ENCODE measurements around the gene PCMT1.
"Not testable (repeated sequence)": the region's sequence is repeated elsewhere in the genome, so short reads cannot be mapped to it uniquely, and the experiment has no call there.

PCMT1 gene

GRCh38 chr6:149834513-149835481, 85.3 kb downstream of the PCMT1 start:
- no peak overlapping the region for H3K27ac ChIP-seq (ENCODE audit: insufficient read depth, low read depth, low read length, poor library complexity, severe bottlenecking)
- H3K4me1 ChIP-seq (ENCODE audit: control insufficient read depth, insufficient read depth, low read length) = no peaks in the 10 kb centered on the region
- 56 to 59% methylated on average over 5 of the region's 5 CpGs for WGBS, 2 experiments
- no peak overlapping the region for H3K4me3 ChIP-seq (ENCODE audit: insufficient read depth, low read depth, low read length)
- H3K27me3 ChIP-seq (ENCODE audit: control insufficient read depth, insufficient read depth, low read length, poor library complexity, severe bottlenecking) = no peaks in the 10 kb centered on the region
- H3K9me3 ChIP-seq (ENCODE audit: control insufficient read depth, low read length) = no peaks in the 10 kb centered on the region
- no peaks in the 10 kb centered on the region for H3K36me3 ChIP-seq (ENCODE audit: control insufficient read depth, insufficient read depth, low read length)

DNA sequence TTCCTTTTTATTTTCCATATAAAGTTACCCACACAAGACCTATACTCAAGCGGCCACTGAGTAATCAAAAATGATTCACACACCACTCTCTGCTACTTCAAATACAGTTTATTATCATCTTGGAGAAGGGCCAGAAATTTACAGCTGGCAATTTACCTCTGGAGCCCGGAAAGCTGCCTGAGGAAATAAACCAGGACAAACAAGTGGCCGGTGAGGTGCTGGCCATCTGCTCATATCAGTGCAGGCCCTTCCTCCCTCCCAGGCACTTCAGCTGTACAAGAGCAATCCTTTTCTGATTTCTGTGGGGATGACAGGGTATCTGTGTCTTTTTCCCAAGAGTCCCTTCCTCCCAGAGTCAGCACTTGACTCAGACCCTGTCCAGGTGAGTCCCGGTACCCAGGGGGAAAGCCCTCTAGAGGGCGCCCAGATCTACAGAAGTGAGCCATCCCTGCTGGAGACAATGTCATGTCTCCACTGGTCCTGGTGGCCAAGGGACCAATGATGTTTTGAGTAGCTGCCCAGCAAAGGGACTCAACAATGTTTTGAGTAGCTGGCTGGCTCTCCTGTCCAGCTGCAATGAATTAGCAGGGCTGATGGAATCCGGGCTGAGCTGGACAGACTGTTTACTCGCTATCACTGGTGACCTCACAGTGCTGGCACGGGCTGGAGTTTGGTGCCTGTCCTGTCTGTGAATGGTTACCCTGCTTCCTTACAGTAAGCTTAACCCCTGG, 91.0 kb downstream of the PCMT1 start:
- 71 to 75% methylated on average over 8 of the region's 8 CpGs for WGBS, 2 experiments
- no peak overlapping the region for H3K4me3 ChIP-seq (ENCODE audit: insufficient read depth, low read depth, low read length)
- H3K27ac ChIP-seq (ENCODE audit: insufficient read depth, low read depth, low read length, poor library complexity, severe bottlenecking) = no peak overlapping the region
- no peaks in the 10 kb centered on the region for H3K4me1 ChIP-seq (ENCODE audit: control insufficient read depth, insufficient read depth, low read length)
- H3K36me3 ChIP-seq (ENCODE audit: control insufficient read depth, insufficient read depth, low read length) = no peaks in the 10 kb centered on the region
- H3K27me3 ChIP-seq (ENCODE audit: control insufficient read depth, insufficient read depth, low read length, poor library complexity, severe bottlenecking) = no peaks in the 10 kb centered on the region
- H3K9me3 ChIP-seq (ENCODE audit: control insufficient read depth, low read length) = no peaks in the 10 kb centered on the region

DNA sequence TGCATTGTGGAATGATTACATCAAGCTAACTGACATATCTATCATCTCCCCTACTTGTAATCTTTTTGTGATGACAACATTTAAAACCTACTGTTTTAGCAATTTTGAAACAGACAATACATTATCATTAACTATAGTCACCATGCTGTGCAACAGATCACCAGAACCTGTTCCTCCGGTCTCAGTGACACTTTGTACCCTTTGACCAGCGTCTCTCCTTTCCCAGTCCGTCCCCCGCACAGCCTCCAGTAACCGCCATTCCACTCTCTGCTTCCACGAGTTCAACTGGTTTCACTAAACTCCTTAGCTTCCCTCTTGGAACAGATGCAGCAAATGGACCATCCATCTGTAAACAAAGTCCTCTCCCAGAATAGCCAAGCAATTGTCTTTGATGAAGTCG, 92.8 kb downstream of the PCMT1 start:
- 94% methylated on average over 7 of the region's 7 CpGs for WGBS, 2 experiments
- Histone ChIP-seq H3K4me1 (ENCODE audit: control insufficient read depth, insufficient read depth, low read length) (no peaks in the 10 kb centered on the region), H3K27ac (ENCODE audit: insufficient read depth, low read depth, low read length, poor library complexity, severe bottlenecking) (no peak overlapping the region), H3K36me3 (ENCODE audit: control insufficient read depth, insufficient read depth, low read length) (no peaks in the 10 kb centered on the region), H3K9me3 (ENCODE audit: control insufficient read depth, low read length) (no peaks in the 10 kb centered on the region), H3K4me3 (ENCODE audit: insufficient read depth, low read depth, low read length) (no peak overlapping the region), H3K27me3 (ENCODE audit: control insufficient read depth, insufficient read depth, low read length, poor library complexity, severe bottlenecking) (no peaks in the 10 kb centered on the region)

GRCh38 chr6:149843051-149843633, 93.6 kb downstream of the PCMT1 start:
- no peaks in the 10 kb centered on the region for H3K36me3 ChIP-seq (ENCODE audit: control insufficient read depth, insufficient read depth, low read length)
- no peak overlapping the region for H3K4me3 ChIP-seq (ENCODE audit: insufficient read depth, low read depth, low read length)
- no peaks in the 10 kb centered on the region for H3K27me3 ChIP-seq (ENCODE audit: control insufficient read depth, insufficient read depth, low read length, poor library complexity, severe bottlenecking)
- H3K27ac ChIP-seq (ENCODE audit: insufficient read depth, low read depth, low read length, poor library complexity, severe bottlenecking) = no peak overlapping the region
- no peaks in the 10 kb centered on the region for H3K9me3 ChIP-seq (ENCODE audit: control insufficient read depth, low read length)
- H3K4me1 ChIP-seq (ENCODE audit: control insufficient read depth, insufficient read depth, low read length) = no peaks in the 10 kb centered on the region
- 93 to 94% methylated on average over 10 of the region's 10 CpGs for WGBS, 2 experiments

GRCh38 chr6:149844036-149844435, 94.5 kb downstream of the PCMT1 start:
- WGBS, 2 experiments = 88 to 92% methylated on average over 4 of the region's 4 CpGs
- not testable (repeated sequence) for H3K9me3 ChIP-seq (ENCODE audit: control insufficient read depth, low read length); H3K4me1 ChIP-seq (ENCODE audit: control insufficient read depth, insufficient read depth, low read length); H3K27me3 ChIP-seq (ENCODE audit: control insufficient read depth, insufficient read depth, low read length, poor library complexity, severe bottlenecking); H3K4me3 ChIP-seq (ENCODE audit: insufficient read depth, low read depth, low read length); H3K36me3 ChIP-seq (ENCODE audit: control insufficient read depth, insufficient read depth, low read length); H3K27ac ChIP-seq (ENCODE audit: insufficient read depth, low read depth, low read length, poor library complexity, severe bottlenecking)

- no peak overlapping the region for H3K4me3 ChIP-seq (ENCODE audit: insufficient read depth, low read depth, low read length)
- H3K4me1 ChIP-seq (ENCODE audit: control insufficient read depth, insufficient read depth, low read length) = no peaks in the 10 kb centered on the region
- WGBS, 2 experiments = 97 to 100% methylated on average over 2 of the region's 2 CpGs
- no peaks in the 10 kb centered on the region for H3K27me3 ChIP-seq (ENCODE audit: control insufficient read depth, insufficient read depth, low read length, poor library complexity, severe bottlenecking)
- H3K27ac ChIP-seq (ENCODE audit: insufficient read depth, low read depth, low read length, poor library complexity, severe bottlenecking) = no peak overlapping the region
- H3K36me3 ChIP-seq (ENCODE audit: control insufficient read depth, insufficient read depth, low read length) = no peaks in the 10 kb centered on the region
- H3K9me3 ChIP-seq (ENCODE audit: control insufficient read depth, low read length) = no peaks in the 10 kb centered on the region
Measured at GRCh38 chr6:149844480-149844879, 94.9 kb downstream of the PCMT1 start.

DNA sequence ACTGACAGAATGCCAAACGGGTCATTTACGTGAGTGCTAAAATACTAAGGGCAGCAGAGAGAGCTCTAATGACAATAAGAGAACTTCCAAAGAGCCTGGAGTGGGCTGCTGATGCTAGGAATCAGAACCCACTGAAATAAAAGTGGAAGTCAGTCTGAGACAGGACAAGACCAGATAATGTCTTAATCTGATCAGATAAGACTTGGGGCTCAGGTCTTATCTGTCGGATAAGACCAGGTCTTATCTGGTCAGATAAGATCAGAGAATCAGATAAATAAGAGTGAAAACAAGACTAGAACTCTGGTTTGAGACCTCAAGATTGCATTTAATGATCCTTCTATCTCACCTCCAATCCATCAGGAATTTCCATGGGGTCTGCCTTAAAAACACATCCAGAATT, 96.0 kb downstream of the PCMT1 start:
- Histone ChIP-seq H3K4me1 (ENCODE audit: control insufficient read depth, insufficient read depth, low read length) (no peaks in the 10 kb centered on the region), H3K9me3 (ENCODE audit: control insufficient read depth, low read length) (no peaks in the 10 kb centered on the region), H3K27me3 (ENCODE audit: control insufficient read depth, insufficient read depth, low read length, poor library complexity, severe bottlenecking) (no peaks in the 10 kb centered on the region), H3K4me3 (ENCODE audit: insufficient read depth, low read depth, low read length) (no peak overlapping the region), H3K36me3 (ENCODE audit: control insufficient read depth, insufficient read depth, low read length) (no peaks in the 10 kb centered on the region), H3K27ac (ENCODE audit: insufficient read depth, low read depth, low read length, poor library complexity, severe bottlenecking) (no peak overlapping the region)
- 84 to 88% methylated on average over 3 of the region's 3 CpGs for WGBS, 2 experiments

DNA sequence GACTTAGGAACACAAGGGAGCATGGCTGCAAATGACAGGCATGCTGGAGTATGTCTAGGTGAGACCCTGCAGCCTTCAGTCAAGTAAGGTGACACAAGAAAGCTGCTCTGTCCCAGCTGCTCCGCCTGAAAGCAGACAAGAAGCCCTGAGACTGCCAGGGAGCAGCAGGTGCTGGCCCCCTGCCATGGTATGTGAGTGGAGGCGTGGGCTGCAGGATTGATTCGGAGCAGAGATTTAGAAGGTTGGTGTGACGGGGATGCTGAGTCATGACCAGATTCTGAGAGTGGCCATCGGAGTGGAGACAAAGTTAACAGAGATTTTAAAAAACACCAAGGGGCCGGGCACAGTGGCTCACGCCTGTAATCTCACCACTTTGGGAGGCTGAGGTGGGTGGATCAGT, 96.8 kb downstream of the PCMT1 start:
- H3K27ac ChIP-seq (ENCODE audit: insufficient read depth, low read depth, low read length, poor library complexity, severe bottlenecking) = no peak overlapping the region

DNA sequence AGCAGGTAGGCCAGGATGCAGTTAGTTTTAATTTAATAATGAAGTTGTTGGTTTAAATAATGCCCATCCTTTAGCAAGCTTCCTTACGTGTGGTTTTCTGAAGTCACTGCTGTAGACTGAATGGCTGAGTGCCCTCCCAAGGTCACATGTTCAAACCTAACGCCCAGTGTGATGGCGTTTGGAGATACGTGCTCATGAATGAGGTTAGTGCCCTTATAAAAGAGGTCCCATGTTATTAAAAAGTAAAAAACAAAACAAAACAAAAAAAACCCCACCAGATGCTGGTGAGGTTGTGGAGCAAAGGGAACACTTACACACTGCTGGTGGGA, 98.4 kb downstream of the PCMT1 start:
- Histone ChIP-seq H3K27me3 (ENCODE audit: control insufficient read depth, insufficient read depth, low read length, poor library complexity, severe bottlenecking) (no peaks in the 10 kb centered on the region), H3K4me1 (ENCODE audit: control insufficient read depth, insufficient read depth, low read length) (no peaks in the 10 kb centered on the region), H3K4me3 (ENCODE audit: insufficient read depth, low read depth, low read length) (no peak overlapping the region), H3K36me3 (ENCODE audit: control insufficient read depth, insufficient read depth, low read length) (no peaks in the 10 kb centered on the region), H3K27ac (ENCODE audit: insufficient read depth, low read depth, low read length, poor library complexity, severe bottlenecking) (no peak overlapping the region), H3K9me3 (ENCODE audit: control insufficient read depth, low read length) (no peaks in the 10 kb centered on the region)
- 89 to 92% methylated on average over 4 of the region's 4 CpGs for WGBS, 2 experiments

More for the DNA sequence above, 96.8 kb downstream of the PCMT1 start:
- H3K4me3 ChIP-seq (ENCODE audit: insufficient read depth, low read depth, low read length) = no peak overlapping the region
- WGBS, 2 experiments = 78 to 80% methylated on average over 7 of the region's 7 CpGs
- no peaks in the 10 kb centered on the region for H3K36me3 ChIP-seq (ENCODE audit: control insufficient read depth, insufficient read depth, low read length)
- H3K9me3 ChIP-seq (ENCODE audit: control insufficient read depth, low read length) = no peaks in the 10 kb centered on the region
- H3K27me3 ChIP-seq (ENCODE audit: control insufficient read depth, insufficient read depth, low read length, poor library complexity, severe bottlenecking) = no peaks in the 10 kb centered on the region
- H3K4me1 ChIP-seq (ENCODE audit: control insufficient read depth, insufficient read depth, low read length) = no peaks in the 10 kb centered on the region

GRCh38 chr6:149848343-149848742, 98.8 kb downstream of the PCMT1 start:
- WGBS, 2 experiments = 78 to 83% methylated on average over 3 to 4 of the region's 4 CpGs
- not testable (repeated sequence) for H3K27ac ChIP-seq (ENCODE audit: insufficient read depth, low read depth, low read length, poor library complexity, severe bottlenecking); H3K4me1 ChIP-seq (ENCODE audit: control insufficient read depth, insufficient read depth, low read length)

More at GRCh38 chr6:149848343-149848742, 98.8 kb downstream of the PCMT1 start:
- H3K27me3 ChIP-seq (ENCODE audit: control insufficient read depth, insufficient read depth, low read length, poor library complexity, severe bottlenecking); H3K9me3 ChIP-seq (ENCODE audit: control insufficient read depth, low read length); H3K36me3 ChIP-seq (ENCODE audit: control insufficient read depth, insufficient read depth, low read length); H3K4me3 ChIP-seq (ENCODE audit: insufficient read depth, low read depth, low read length): not testable (repeated sequence)

Data from ectodermal cell (in vitro differentiated cells).